ENCODE results near the gene PNPLA2.

The PNPLA2 gene

DNA sequence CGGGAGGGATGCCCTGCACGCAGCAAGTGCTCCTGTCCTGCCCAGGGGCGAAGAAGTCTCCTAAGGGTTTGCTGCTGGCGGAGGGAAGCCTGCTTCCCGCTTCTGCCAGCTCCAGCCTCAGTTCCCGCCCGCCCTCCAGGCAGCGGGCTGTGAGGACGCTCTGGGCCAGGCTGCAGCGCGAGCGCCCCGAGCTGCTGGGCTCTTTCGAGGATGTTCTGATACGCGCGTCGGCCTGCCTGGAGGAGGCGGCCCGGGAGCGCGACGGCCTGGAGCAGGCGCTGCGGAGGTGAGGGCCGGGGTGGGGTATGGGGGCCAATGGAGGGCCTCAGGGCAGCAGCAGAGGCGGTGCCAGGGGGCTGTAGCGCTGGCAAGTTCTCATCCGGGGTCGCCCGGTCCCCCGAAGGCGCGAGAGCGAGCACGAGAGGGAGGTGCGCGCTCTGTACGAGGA lies 11.2 kb downstream of the PNPLA2 start:
- DNase-seq (ENCODE audit: low read depth in 3 of 3, low spot score in 1 of 3): no peak

DNA sequence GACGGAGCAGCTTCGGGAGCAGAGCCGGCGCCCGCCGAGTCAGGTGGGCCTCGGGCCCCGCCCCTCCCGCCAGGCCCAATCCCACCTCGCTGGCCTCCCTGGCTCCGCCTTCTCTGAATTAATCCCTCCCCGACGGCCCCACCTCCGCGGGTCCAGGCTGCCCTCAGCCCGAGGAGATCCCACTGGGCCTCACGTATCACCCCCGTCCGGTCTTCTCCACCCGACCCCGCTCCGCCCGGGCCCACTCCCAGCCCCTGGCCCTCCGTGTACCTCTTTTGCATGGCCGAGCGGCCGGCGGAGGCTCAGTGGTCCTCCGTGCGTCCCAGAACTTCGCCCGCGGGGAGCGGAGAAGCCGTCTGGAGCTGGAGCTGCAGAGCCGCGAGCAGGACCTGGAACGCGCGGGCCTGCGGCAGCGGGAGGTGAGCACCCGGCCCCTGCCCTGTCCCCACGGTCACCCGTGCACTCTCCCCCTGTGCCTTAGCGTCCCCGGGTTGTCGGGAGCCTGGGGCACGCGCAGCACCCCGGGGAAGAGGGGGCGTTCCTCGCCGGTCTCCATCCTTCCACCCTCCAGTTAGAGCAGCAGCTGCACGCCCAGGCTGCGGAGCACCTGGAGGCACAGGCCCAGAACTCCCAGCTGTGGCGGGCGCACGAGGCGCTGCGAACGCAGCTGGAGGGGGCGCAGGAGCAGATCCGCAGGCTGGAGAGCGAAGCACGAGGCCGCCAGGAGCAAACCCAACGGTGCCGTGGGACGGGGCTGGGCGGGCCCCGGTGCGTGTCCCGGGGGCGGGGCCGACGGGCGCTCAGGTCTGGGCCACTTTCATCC lies 11.8 kb downstream of the PNPLA2 start:
- DNase-seq (ENCODE audit: low read depth in 3 of 3, low spot score in 1 of 3): peak in 1 of 3 donors; percentile 39

DNA sequence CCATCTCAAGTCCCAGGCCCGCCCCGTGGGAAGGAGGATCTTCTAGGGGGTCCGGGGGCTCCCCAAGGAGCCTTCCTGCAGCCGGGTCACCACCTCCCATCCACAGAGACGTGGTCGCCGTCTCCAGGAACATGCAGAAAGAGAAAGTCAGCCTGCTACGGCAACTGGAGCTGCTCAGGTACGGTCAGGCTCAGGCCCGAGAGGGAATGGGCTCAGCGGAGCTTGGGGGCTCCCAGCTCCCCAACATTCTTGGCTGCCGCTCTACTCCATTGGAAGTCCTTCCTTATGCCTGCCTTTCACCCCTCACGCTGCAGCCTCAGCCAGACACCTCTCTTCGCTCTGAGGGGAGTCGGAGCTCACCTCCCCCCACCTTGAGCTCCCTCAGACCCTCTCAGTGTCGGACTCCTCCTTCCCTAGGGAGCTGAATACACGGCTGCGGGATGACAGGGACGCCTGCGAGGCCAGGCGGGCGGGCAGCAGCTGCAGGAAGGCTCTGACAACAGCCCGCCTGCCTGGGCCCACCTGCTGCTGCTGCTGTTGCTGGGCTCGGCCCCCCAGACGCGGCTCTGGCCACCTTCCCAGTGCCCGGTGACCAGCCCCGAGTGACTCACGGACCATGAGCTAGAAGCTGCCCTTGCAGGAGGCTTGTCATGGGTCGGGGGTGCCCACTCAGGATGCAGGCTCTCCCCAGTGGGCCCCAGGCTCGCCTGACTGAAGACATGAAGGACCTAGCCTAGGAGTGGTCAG lies 12.6 kb downstream of the PNPLA2 start:
- DNase-seq (ENCODE audit: low read depth in 3 of 3, low spot score in 1 of 3): no peak

DNA sequence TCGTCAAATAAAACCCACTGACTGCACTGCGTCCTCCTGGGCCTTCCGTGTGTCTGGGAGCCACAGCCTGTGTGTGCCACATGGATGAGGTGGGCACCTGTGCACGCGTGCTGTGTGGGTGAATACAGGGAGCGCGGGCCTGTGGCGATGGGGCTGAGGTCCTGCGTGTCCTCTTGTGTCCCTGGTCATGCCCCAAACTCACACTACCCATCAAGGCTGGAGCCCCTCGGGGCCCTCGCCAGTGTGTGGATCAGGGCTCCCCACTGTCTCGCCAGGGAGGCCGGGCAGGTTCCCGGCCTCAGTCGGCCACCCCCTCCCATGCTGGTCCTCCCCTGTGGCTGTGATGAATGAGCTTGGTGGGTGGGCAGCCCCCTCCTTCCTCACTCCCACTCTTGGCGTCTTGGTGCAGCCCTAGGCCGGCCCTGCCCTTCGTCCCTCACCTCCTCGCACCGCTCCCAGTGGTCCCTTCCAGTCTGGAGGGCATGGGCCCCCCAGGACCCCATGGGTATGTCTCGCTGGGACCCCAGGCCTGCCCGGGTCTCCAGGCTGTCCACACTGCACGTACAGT lies 13.3 kb downstream of the PNPLA2 start:
- no peak for DNase-seq (ENCODE audit: low read depth in 3 of 3, low spot score in 1 of 3)

DNA sequence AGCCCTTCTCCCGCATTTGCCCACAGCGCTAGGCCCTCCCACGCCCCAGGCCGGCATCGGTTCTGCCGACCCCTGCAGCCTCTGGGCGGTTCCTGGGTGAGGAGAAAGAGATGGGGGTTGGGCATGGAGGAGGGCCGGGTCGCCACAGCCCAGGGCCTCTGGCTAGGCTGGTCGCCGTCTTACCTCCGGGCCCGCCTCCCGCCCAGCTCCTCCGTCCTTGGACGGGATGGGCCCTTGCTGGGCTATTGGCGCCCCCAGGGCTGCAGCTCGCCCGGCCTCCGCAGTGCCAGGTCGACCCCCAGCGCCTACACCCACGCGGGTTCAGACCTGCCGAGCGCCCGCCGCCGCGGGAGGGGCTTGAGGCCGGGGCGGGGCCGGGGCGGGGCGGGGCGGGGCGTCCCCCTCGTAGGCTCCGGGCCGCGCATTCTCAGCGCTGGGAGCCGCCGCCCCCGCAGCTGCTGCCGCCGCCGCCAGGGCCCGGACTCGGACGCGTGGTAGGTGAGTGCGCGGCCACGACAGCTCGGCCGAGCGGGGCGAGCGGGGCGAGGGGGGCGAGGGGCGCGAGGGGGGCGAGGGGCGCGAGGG lies 13.9 kb downstream of the PNPLA2 start, which contains the start of gene CD151:
TSS of gene CD151 (plus strand) at position 424 of the 585 bp plus-strand sequence. CDS start 3,118 bp downstream, outside the sequence.
- no peak for DNase-seq (ENCODE audit: low read depth in 3 of 3, low spot score in 1 of 3)

DNA sequence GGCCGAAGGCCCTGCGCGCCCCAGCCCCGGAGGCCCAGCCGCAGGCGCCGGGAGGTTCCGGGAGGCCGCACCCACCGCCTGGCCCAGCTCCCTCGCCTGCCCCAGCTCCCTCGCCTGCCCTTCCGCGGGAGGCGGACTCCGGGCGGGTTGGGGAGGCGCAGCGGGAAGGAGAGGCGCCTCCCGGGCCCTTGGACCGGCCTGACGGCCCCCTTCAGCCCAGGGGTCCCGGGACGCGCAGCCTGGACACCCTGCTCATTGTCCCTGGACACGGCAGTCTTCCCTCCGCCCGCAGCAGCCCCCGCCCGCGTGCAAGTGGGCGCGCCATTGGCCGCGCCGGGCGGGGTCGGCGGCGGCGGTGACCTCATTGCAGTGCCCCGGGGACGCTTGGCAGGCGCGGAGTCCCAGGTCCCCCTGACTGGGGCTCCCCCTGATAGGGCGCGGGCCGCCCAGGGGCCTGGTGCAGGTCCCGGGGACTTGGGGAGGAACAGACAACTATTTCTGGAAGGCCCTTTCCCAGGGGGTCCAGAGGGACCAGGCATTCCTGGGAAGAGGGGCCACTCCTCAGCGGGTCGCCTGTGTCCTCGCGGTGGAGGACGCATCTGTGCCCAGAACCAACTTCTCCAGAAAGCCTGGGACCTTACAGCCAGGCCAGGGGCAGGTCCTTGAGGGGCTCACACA lies 14.5 kb downstream of the PNPLA2 start:
- DNase-seq (ENCODE audit: low read depth in 3 of 3, low spot score in 1 of 3): no peak

DNA sequence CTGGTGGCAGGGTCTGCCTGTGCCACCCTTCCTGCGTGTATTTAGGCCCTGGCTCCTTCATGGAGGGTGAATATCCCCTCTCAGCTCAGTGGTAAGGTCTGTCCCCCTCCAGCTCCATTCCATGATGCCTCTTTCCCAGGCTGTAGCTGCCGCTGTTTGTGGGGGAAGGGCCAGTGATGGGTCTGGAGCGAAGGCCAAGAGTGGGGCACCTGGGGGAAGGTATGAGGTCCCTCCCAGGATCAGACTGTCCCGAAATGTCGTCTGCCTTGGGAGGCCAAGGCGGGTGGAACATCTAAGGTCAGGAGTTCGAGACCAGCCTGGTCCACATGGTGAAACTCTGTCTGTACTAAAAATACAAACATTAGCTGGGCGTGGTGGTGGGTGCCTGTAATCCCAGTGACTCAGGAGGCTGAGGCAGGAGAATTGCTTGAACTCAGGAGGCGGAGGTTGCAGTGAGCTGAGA lies 15.2 kb downstream of the PNPLA2 start:
- no peak for DNase-seq (ENCODE audit: low read depth in 3 of 3, low spot score in 1 of 3)

DNA sequence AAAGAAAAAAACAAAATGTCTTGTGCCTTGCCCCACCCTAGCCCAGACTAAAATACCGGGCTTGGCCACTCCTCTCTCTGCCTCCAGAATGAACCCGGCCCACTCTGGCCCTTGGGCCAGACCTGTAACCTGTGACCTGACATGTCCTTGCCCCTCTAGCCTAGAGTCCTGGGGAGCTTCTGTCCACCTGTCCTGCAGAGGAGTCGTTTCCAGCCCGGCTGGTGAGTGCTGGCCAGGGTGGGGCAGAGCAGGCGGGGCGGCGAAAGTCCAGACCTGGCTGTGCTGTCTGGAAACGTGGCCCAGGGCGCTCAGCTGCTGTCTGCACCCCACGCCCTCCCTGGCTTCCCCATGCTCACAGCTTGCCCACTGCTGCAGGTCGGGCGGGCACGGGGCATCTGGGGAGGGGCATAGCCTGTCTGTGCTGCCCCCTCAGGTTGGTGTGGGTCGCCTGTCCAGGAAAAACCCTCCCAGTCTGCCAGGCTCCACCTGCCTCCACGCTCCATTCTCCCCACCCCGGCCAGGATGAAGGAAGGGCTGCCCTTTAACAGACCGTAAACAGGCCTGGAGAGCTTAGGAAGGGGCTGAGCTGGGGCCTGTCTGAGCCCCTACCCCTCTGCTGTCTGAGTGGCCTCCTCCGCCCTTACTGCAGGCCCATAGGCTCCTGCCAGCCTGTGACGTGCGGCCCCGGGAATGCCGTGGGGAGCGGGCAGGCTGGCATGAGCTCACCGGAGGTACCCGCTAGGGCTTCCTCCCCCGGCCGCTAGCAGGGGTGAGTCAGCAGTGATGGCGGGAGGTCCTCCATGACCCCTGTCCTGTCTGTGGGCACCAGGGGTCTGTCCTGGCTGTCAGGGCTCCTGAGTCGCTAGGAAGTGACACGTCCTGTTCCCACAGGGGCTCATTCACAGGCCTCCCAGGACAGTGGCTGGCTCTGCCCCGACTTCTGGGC lies 15.9 kb downstream of the PNPLA2 start:
- no peak for DNase-seq (ENCODE audit: low read depth in 3 of 3, low spot score in 1 of 3)

DNA sequence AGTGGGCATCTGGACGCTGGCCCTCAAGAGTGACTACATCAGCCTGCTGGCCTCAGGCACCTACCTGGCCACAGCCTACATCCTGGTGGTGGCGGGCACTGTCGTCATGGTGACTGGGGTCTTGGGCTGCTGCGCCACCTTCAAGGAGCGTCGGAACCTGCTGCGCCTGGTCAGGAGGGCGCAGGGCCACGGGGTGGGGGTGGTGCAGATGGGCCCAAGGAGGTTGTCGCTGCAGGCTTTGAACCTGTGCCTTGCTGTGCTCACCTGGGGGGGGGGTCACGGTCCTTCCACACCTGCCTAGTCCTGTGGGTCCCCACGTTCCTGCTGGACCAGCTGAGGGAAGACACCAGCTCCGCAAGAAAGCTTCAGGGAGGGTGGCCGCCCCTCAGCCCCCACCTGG lies 17.6 kb downstream of the PNPLA2 start:
- DNase-seq (ENCODE audit: low read depth in 3 of 3, low spot score in 1 of 3): no peak

GRCh38 chr11:836700-837099 lies 18.0 kb downstream of the PNPLA2 start:
- DNase-seq (ENCODE audit: low read depth in 3 of 3, low spot score in 1 of 3): no peak

DNA sequence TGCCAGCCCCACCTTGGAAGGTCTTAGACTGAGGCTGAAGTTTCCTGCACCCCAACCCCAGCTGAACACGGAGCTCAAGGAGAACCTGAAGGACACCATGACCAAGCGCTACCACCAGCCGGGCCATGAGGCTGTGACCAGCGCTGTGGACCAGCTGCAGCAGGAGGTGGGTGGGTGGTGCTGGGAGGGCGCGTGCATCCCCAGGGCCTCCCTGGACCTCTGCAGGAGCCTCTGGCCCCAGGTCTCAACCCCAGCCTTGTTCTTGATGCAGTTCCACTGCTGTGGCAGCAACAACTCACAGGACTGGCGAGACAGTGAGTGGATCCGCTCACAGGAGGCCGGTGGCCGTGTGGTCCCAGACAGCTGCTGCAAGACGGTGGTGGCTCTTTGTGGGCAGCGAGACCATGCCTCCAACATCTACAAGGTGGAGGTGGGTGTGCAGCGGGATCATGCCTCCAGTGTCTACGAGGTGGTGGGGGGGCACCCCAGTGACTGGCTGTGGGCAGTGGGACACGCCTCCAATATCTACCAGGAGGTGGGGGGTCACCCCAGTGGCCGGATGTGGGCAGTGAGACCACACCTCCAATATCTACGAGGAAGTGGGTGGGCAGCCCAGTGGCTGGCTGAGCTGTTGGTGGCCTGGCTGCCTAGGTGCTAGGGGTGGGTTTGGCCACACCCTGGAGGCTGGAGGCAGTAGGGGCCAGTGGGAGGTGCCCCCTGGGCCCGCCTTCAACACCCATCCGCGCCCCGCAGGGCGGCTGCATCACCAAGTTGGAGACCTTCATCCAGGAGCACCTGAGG lies 18.7 kb downstream of the PNPLA2 start:
- DNase-seq (ENCODE audit: low read depth in 3 of 3, low spot score in 1 of 3): no peak

DNA sequence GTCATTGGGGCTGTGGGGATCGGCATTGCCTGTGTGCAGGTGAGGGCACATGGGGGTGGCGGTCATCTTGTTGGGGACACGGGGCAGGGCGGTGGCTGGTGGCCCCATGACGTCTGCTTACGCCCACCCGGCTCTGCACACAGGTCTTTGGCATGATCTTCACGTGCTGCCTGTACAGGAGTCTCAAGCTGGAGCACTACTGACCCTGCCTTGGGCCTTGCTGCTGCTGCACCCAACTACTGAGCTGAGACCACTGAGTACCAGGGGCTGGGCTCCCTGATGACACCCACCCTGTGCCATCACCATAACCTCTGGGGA lies 19.2 kb downstream of the PNPLA2 start:
- DNase-seq (ENCODE audit: low read depth in 3 of 3, low spot score in 1 of 3): no peak

GRCh38 chr11:838441-839279 lies 19.9 kb downstream of the PNPLA2 start:
- DNase-seq (ENCODE audit: low read depth in 3 of 3, low spot score in 1 of 3): no peak

GRCh38 chr11:839280-839623 lies 20.5 kb downstream of the PNPLA2 start:
- DNase-seq (ENCODE audit: low read depth in 3 of 3, low spot score in 1 of 3): no peak

GRCh38 chr11:839875-840617 lies 21.3 kb downstream of the PNPLA2 start:
- DNase-seq (ENCODE audit: low read depth in 3 of 3, low spot score in 1 of 3): no peak

- DNase-seq (ENCODE audit: low read depth in 3 of 3, low spot score in 1 of 3): no peak
Measured at GRCh38 chr11:841981-842369, 23.3 kb downstream of the PNPLA2 start.

- peak; percentile 65 to 88 (median 73) for DNase-seq (ENCODE audit: low read depth in 3 of 3, low spot score in 1 of 3)
Measured at GRCh38 chr11:842370-843002, 23.8 kb downstream of the PNPLA2 start, which contains the start of the genes POLR2L and TSPAN4. Gene POLR2L, minus strand, starts transcription at chr11:842529. Its CDS starts 21 bp downstream, at chr11:842508. Gene TSPAN4, plus strand, starts transcription at chr11:842852. Its CDS starts 7,453 bp downstream, at chr11:850305.

All from stimulated activated CD4-positive, alpha-beta T cell treated with anti-CD3 and anti-CD28 coated beads, TNF-alpha, amount 100 ng/mL, for 1 hour (primary cell).